Measurements from ENCODE around the gene PPA2. TPM values are rescaled to one million over a fixed set of nuclear protein-coding genes. Genes with fewer than 3 reads are reported as not detected.

PPA2 gene
- total and polyA plus RNA-seq, 10 of the 15 experiments (the other 5 are each of a cell fraction or from before 2014, with no cell fraction given) = 93.8 to 293 (median 146) TPM

GRCh38 chr4:105432438-105432837, 41.4 kb downstream of the PPA2 start (continued):
- TF ChIP-seq CUX1 (IDR thresholded peaks at IDR 0.05; ENCODE audit: insufficient replicate concordance, low read depth, low read length) (no peak), YBX1 (IDR thresholded peaks at IDR 0.05) (no peak)

GRCh38 chr4:105430811-105431210, 43.1 kb downstream of the PPA2 start:
- H3K36me3 ChIP-seq (ENCODE audit: control insufficient read depth in 2 of 2, insufficient read depth in 2 of 2, low read length in 1 of 2) = peaks cover 0 to 14% of the 10 kb centered on the region in 2 experiments; a peak in 2 of 4 replicates
- no peak for DNase-seq (ENCODE audit: low read depth, low spot score)
- intact Hi-C loops (cut with micrococcal nuclease; ENCODE audit: unreplicated experiment) (no loop called here), in situ Hi-C loops (cut with MboI) (no loop called here)
- ChIA-PET CTCF (no interaction called here), SMC1A (ENCODE audit: uncharacterized antibody, unreplicated experiment) (no interaction called here), POLR2A (no interaction called here), RAD21 (ENCODE audit: unreplicated experiment) (no interaction called here)
- BruUV-seq (replicated peaks) = no TSS peak
- no peak overlapping the region for H3K4me2 ChIP-seq (ENCODE audit: control insufficient read depth, insufficient read depth)
- H2AFZ ChIP-seq (ENCODE audit: control insufficient read depth, low read depth, low read length) = no peak overlapping the region
- H3K9ac ChIP-seq (ENCODE audit: control insufficient read depth, insufficient read depth, low read length) = no peak overlapping the region
- FAIRE-seq = no peak
- no peaks in the 10 kb centered on the region for H3K27me3 ChIP-seq (replicated peaks in 1 of 2; ENCODE audit: control insufficient read depth in 2 of 2, insufficient read depth in 2 of 2, low read length in 1 of 2)
- WGBS (ENCODE audit: insufficient coverage, insufficient replicate concordance, low lambda C conversion rate, missing lambda C conversion rate) = 0% methylated on average over 1 of the region's 1 CpG
- no peak overlapping the region for H3K4me3 ChIP-seq
- no peaks in the 10 kb centered on the region for H4K20me1 ChIP-seq (ENCODE audit: control insufficient read depth, insufficient read depth)
- H3K79me2 ChIP-seq (ENCODE audit: control insufficient read depth, insufficient read depth, low read length) = no peaks in the 10 kb centered on the region
- ATAC-seq = no peak
- H3K4me1 ChIP-seq (ENCODE audit: control insufficient read depth, insufficient read depth, low read length) = no peaks in the 10 kb centered on the region
- no peak overlapping the region for H3K27ac ChIP-seq (ENCODE audit: control insufficient read depth, insufficient read depth)
- H3K9me3 ChIP-seq (replicated peaks; ENCODE audit: control insufficient read depth, insufficient read depth, low read length) = peaks cover 13% of the 10 kb centered on the region
- TF ChIP-seq POLR2A (IDR thresholded peaks at IDR 0.05; ENCODE audit: low read depth, low read length) = no peak
- TF ChIP-seq NKRF (conservative IDR thresholded peaks at IDR 0.05) = no peak
- TF ChIP-seq ZSCAN29 (IDR thresholded peaks at IDR 0.05) = no peak
- no peak for TF ChIP-seq TCF12 (IDR thresholded peaks at IDR 0.05; ENCODE audit: low read depth, low read length)
- no peak for TF ChIP-seq CEBPB (IDR thresholded peaks at IDR 0.05; ENCODE audit: borderline replicate concordance in 1 of 2, low read depth in 2 of 2, low read length in 2 of 2)
- no peak for TF ChIP-seq HCFC1 (IDR thresholded peaks at IDR 0.05; ENCODE audit: low read length)
- no peak for TF ChIP-seq SKIL (IDR thresholded peaks at IDR 0.05; ENCODE audit: low read depth, poor library complexity, severe bottlenecking)
- no peak for TF ChIP-seq GABPA (IDR thresholded peaks at IDR 0.05; ENCODE audit: low read depth)
- TF ChIP-seq TCF3 (IDR thresholded peaks at IDR 0.05; ENCODE audit: borderline replicate concordance, insufficient read depth, low read depth, low read length) = no peak
- no peak for TF ChIP-seq SREBF2 (IDR thresholded peaks at IDR 0.05; ENCODE audit: low read length)
- no peak for TF ChIP-seq KDM1A (IDR thresholded peaks at IDR 0.05; ENCODE audit: borderline replicate concordance)
- no peak for TF ChIP-seq HSF1 (IDR thresholded peaks at IDR 0.05; ENCODE audit: low read depth, low read length)

Measured in GM12878 (cell line).